ENCODE measurements around the gene PICALM.
"Not testable (repeated sequence)": the region's sequence is repeated elsewhere in the genome, so short reads cannot be mapped to it uniquely, and the experiment has no call there.

Gene PICALM

GRCh38 chr11:85934596-85935169 is 134.2 kb downstream of the PICALM start:
- H3K4me3 ChIP-seq (ENCODE audit: low read depth, low read length), result no peak overlapping the region
- DNase-seq (ENCODE audit: low read depth, low spot score), result no peak
- ChIA-PET CTCF (no interaction called here), POLR2A (no interaction called here)
- TF ChIP-seq, protein P1, sequence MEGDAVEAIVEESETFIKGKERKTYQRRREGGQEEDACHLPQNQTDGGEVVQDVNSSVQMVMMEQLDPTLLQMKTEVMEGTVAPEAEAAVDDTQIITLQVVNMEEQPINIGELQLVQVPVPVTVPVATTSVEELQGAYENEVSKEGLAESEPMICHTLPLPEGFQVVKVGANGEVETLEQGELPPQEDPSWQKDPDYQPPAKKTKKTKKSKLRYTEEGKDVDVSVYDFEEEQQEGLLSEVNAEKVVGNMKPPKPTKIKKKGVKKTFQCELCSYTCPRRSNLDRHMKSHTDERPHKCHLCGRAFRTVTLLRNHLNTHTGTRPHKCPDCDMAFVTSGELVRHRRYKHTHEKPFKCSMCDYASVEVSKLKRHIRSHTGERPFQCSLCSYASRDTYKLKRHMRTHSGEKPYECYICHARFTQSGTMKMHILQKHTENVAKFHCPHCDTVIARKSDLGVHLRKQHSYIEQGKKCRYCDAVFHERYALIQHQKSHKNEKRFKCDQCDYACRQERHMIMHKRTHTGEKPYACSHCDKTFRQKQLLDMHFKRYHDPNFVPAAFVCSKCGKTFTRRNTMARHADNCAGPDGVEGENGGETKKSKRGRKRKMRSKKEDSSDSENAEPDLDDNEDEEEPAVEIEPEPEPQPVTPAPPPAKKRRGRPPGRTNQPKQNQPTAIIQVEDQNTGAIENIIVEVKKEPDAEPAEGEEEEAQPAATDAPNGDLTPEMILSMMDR (IDR thresholded peaks at IDR 0.05; ENCODE audit: insufficient read depth, low read length, missing control alignments), result no peak

DNA sequence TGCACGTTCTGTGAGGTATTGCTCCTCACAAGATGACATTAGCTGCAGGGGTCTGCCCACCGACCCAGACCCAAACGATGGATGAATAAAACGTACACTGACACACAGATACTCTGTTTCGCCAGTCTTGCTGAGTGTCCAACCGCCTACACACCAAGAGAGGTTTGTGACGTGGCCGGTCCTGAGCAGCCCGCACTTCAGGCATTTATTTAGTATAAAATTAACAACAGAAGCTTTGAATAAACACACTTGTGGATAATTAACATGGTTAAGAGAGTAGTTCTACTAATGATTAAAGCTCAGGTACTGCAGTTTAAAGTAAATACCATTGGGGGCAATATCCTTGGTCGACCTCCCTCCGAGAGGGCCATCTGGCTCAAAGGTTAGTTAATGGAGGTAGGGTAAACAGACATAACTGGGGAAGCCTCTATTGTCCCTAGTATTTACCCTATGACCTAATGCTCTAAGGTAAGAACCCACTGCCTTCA is 138.0 kb downstream of the PICALM start:
- TF ChIP-seq, protein P1 (IDR thresholded peaks at IDR 0.05; ENCODE audit: insufficient read depth, low read length, missing control alignments), result no peak
- DNase-seq (ENCODE audit: low read depth, low spot score), result no peak
- CTCF ChIA-PET, result no interaction called here
- POLR2A ChIA-PET, result interaction anchor here (0.6 kb wide), 1 partner anchor 18 kb away, joined by 3 read pairs; no protein-coding TSS in a partner anchor
- H3K4me3 ChIP-seq (ENCODE audit: low read depth, low read length), result no peak overlapping the region

DNA sequence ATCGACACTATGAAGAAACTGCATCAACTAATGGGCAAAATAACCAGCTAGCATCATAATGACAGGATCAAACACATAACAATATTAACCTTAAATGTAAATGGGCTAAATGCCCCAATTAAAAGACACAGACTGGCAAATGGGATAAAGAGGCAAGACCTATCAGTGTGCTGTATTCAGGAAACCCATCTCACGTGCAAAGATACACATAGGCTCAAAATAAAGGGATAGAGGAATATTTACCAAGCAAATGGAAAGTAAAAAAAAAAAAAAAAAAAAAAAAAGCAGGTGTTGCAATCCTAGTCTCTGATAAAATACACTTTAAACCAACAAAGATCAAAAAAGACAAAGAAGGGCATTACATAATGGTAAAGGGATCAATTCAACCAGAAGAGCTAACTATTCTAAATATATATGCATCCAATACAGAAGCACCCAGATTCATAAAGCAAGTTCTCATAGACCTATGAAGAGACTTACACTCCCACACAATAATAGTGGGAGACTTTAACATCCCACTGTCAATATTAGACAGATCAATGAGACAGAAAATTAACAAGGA is 142.2 kb downstream of the PICALM start:
- H3K4me3 ChIP-seq (ENCODE audit: low read depth, low read length); CTCF ChIA-PET; DNase-seq (ENCODE audit: low read depth, low spot score); POLR2A ChIA-PET: not testable (repeated sequence)

DNA sequence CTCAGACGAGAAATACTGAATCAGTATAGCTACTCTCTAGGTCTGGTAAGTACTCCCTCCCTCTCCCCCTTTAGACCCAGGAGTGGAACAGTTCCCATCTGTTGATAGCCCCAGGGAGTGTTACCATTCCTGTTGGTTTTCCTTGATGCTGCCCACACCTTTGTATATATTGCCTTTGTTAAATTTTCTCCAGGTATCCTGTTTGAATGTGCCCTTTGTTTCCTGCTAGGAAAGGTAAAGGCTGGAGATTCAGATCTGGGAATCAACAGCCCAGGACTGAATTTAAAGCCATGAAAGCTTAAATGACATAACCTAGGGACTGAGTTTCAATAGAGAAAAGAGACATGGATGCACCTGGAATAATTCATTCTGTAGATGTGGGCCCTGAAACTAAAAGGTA is 145.4 kb downstream of the PICALM start:
- no peak for DNase-seq (ENCODE audit: low read depth, low spot score)
- TF ChIP-seq, protein P1 (IDR thresholded peaks at IDR 0.05; ENCODE audit: insufficient read depth, low read length, missing control alignments), result no peak
- POLR2A ChIA-PET, result no interaction called here
- no peak overlapping the region for H3K4me3 ChIP-seq (ENCODE audit: low read depth, low read length)
- CTCF ChIA-PET, result no interaction called here

GRCh38 chr11:85922367-85922766 is 146.5 kb downstream of the PICALM start:
- no peak overlapping the region for H3K4me3 ChIP-seq (ENCODE audit: low read depth, low read length)
- TF ChIP-seq, protein P1 (IDR thresholded peaks at IDR 0.05; ENCODE audit: insufficient read depth, low read length, missing control alignments), result no peak
- POLR2A ChIA-PET, result no interaction called here
- DNase-seq (ENCODE audit: low read depth, low spot score), result no peak
- CTCF ChIA-PET, result no interaction called here

DNA sequence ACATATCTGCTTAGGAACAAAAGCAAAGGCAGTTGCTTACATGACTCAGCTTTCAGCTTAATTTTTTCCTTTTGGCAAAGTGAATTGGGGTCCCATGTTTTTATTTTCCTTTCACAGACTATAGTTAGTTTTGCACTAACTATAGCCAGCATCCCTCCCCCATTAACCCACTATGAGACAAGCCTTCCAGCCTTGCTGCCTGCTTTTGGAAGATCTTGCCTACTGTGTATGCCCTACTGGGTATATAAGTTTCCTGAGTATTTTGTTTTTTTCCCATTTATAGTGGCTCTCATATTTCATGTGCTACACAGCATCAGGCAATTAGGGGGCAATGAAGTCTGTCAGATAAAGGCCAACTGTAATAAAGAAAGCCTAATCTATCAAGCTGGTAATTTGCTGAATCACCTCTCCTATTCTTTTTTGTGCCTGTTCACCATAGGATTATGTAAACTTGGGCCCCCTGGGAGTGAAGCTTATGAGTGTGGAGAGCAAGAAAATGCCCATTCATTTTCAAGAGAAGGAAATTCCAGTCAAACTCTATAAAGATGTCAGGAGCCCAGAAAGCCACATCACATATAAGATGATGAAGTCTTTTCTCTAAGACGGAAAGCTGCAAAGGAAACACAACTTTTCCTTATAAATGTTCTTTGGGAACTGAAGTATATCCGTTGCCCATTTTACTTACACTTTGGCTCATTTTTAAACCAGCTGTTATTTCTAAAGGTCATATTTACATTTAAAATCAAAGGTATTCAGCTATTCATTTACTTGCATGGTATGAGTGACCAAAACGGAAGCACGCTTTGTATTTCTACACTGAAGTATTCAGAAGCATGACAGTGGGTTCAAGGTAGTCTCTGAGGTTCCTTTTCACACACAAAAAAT is 149.7 kb downstream of the PICALM start:
- DNase-seq (ENCODE audit: low read depth, low spot score), result no peak
- TF ChIP-seq, protein P1 (IDR thresholded peaks at IDR 0.05; ENCODE audit: insufficient read depth, low read length, missing control alignments), result no peak
- POLR2A ChIA-PET, result interaction anchor here (0.7 kb wide), 1 partner anchor 666 kb away, joined by 3 read pairs; no protein-coding TSS in a partner anchor
- CTCF ChIA-PET, result interaction anchor here (1.1 to 2.4 kb wide), 4 partner anchors 11 to 329 kb away, joined by 3 to 7 read pairs (median 4); partner anchors contain the start of gene CCDC83
- no peak overlapping the region for H3K4me3 ChIP-seq (ENCODE audit: low read depth, low read length)

Measured in AG04449 (cell line).